ENCODE results near the gene ANO2.

ANO2 gene

GRCh38 chr12:5627053-5627630 is 317.9 kb downstream of the ANO2 start:
- no peak for DNase-seq
- in situ Hi-C loops (cut with HindIII; ENCODE audit: low pct_ligation_motif_present, low sequenced_read_pairs), result no loop called here
- H3K27ac ChIP-seq, result no peak overlapping the region
- H3K36me3 ChIP-seq (replicated peaks), result no peaks in the 10 kb centered on the region
- no peak overlapping the region for H3K4me3 ChIP-seq (ENCODE audit: low read depth, low read length)
- TF ChIP-seq CTCF (IDR thresholded peaks at IDR 0.05; ENCODE audit: low read depth, low read length, missing control alignments), result no peak
- H3K27me3 ChIP-seq (replicated peaks), result no peaks in the 10 kb centered on the region

DNA sequence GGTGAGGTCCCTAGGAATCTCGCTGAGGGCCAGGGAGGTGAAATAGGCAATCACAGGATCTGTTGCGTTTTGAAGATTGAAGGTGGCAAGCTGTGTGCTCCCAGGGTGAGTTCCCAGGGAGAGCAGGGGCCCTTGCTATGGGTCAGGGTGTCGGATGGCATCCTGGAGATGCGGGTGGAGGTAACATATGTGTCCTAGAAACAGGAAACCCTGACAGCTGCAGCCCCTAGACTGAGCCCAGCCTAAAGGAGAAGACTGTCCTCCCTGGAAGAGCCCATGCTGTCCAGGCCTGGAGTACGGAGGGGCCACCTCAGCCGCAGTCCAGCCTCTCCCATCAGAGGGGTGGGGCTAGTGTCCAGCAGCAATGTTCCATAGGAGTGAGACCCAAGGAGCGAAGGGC is 318.9 kb downstream of the ANO2 start:
- Histone ChIP-seq H3K27ac (no peak overlapping the region), H3K36me3 (replicated peaks) (no peaks in the 10 kb centered on the region), H3K27me3 (replicated peaks) (no peaks in the 10 kb centered on the region), H3K4me3 (ENCODE audit: low read depth, low read length) (no peak overlapping the region)
- no peak for TF ChIP-seq CTCF (IDR thresholded peaks at IDR 0.05; ENCODE audit: low read depth, low read length, missing control alignments)
- in situ Hi-C loops (cut with HindIII; ENCODE audit: low pct_ligation_motif_present, low sequenced_read_pairs), result no loop called here
- no peak for DNase-seq

GRCh38 chr12:5624486-5625272 is 320.4 kb downstream of the ANO2 start:
- Histone ChIP-seq H3K27me3 (replicated peaks) (no peaks in the 10 kb centered on the region), H3K36me3 (replicated peaks) (no peaks in the 10 kb centered on the region), H3K27ac (no peak overlapping the region), H3K4me3 (ENCODE audit: low read depth, low read length) (no peak overlapping the region)
- TF ChIP-seq CTCF (IDR thresholded peaks at IDR 0.05; ENCODE audit: low read depth, low read length, missing control alignments), result no peak
- no peak for DNase-seq
- in situ Hi-C loops (cut with HindIII; ENCODE audit: low pct_ligation_motif_present, low sequenced_read_pairs), result no loop called here

DNA sequence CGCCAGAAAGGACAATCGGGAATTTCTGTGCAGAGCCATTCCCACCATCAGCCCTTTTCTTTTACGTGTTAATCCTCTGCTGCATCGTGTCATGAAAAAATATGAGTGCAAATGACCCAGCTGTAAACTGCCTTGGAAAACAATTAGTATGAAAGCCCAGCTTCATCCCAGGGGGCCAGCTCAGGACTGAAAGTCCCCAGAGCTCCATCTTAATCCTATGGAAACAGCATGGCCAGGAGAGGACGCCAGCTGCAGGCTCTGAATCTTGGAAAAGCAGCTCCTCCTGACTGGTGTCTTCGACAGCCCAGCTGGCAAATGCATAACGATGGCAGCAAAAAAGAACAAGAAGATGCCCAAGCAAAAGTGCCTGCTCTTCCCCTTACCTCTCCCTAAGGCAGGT is 321.6 kb downstream of the ANO2 start:
- in situ Hi-C loops (cut with HindIII; ENCODE audit: low pct_ligation_motif_present, low sequenced_read_pairs), result no loop called here

DNA sequence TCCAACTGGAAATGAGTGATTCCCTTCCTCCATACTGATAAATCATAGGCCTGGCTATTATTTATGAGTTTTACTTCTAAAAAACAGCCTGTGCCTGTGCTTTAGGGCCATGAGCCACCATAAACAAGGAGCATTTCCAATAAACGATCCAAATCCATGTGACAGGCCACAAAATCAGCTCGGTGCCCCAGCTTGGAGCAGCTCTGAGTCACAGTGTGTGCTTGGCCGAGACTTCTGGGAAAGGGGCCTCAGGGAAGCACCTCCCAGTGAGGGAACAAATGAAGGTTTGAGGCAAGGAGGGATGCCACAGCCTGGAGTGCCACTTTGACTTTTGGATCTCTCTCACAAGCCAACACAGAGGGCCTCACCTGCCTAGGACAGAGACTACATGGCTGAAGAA is 322.8 kb downstream of the ANO2 start:
- no peak for DNase-seq
- Histone ChIP-seq H3K36me3 (replicated peaks) (no peaks in the 10 kb centered on the region), H3K27me3 (replicated peaks) (no peaks in the 10 kb centered on the region), H3K4me3 (ENCODE audit: low read depth, low read length) (no peak overlapping the region), H3K27ac (no peak overlapping the region)
- TF ChIP-seq CTCF (IDR thresholded peaks at IDR 0.05; ENCODE audit: low read depth, low read length, missing control alignments), result no peak
- in situ Hi-C loops (cut with HindIII; ENCODE audit: low pct_ligation_motif_present, low sequenced_read_pairs), result no loop called here

More for the DNA sequence above, 321.6 kb downstream of the ANO2 start:
- no peaks in the 10 kb centered on the region for H3K27me3 ChIP-seq (replicated peaks)
- no peak for TF ChIP-seq CTCF (IDR thresholded peaks at IDR 0.05; ENCODE audit: low read depth, low read length, missing control alignments)
- H3K36me3 ChIP-seq (replicated peaks), result no peaks in the 10 kb centered on the region
- H3K4me3 ChIP-seq (ENCODE audit: low read depth, low read length), result no peak overlapping the region
- no peak overlapping the region for H3K27ac ChIP-seq
- DNase-seq, result no peak
